ENCODE data around the gene MROH8. TPM values are rescaled to one million over a fixed set of nuclear protein-coding genes. Genes with fewer than 3 reads are reported as not detected.

Gene MROH8
- total RNA-seq, 1 donor from 2014 or later = not detected

DNA sequence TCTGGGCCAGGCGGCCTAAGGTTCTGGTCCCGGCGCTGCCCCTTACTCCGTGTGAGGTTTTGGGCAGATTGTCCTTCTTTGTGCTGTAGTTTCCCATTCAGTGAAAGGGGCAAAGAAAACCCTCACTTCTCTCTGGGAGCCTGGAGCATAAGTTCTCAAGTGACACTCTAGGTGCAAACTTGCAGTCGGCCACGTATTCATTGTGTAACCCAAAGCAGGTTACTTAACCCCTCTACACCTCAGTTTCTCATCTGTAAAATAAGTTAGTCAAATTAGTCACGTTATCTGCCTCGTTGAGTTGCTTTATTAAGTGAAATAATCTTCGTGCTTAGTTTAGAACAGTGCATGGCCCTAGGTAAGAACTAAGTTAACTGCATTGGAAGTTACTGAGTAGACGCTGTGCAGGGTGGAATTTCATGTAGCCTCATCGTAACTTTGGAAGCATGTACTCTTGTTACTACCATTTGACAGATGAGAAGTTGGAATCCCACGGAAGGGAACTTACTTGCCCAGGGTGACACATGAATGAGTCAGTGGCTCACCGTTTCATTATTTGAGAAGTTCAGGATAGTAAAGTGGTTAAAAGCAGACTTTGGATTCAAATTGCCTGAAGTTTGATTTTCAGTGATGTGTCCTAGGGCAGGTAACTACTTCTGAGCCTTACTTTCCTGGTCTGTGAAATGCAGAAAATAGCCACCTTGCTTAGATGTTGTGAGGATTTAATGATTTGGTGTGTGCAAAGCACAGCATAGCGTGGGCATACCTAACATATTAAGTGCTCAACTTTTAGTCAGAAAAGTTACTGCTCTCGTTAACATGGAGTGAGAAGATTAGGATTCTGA, 556 bp upstream of the MROH8 start:
- intact Hi-C loops (cut with DNase I) = no loop called here
- peaks cover 0 to 14% of the 10 kb centered on the region in 2 donors for H3K4me1 ChIP-seq
- H3K9me3 ChIP-seq = no peaks in the 10 kb centered on the region
- no peaks in the 10 kb centered on the region for H3K27me3 ChIP-seq
- H3K36me3 ChIP-seq = peaks cover 7 to 14% of the 10 kb centered on the region in 2 donors
- DNase-seq (ENCODE audit: low spot score in 2 of 2) = no peak
- TF ChIP-seq, protein P1, sequence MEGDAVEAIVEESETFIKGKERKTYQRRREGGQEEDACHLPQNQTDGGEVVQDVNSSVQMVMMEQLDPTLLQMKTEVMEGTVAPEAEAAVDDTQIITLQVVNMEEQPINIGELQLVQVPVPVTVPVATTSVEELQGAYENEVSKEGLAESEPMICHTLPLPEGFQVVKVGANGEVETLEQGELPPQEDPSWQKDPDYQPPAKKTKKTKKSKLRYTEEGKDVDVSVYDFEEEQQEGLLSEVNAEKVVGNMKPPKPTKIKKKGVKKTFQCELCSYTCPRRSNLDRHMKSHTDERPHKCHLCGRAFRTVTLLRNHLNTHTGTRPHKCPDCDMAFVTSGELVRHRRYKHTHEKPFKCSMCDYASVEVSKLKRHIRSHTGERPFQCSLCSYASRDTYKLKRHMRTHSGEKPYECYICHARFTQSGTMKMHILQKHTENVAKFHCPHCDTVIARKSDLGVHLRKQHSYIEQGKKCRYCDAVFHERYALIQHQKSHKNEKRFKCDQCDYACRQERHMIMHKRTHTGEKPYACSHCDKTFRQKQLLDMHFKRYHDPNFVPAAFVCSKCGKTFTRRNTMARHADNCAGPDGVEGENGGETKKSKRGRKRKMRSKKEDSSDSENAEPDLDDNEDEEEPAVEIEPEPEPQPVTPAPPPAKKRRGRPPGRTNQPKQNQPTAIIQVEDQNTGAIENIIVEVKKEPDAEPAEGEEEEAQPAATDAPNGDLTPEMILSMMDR (IDR thresholded peaks at IDR 0.05) = no peak
- peak overlapping the region; percentile 91 to 93 for H3K4me3 ChIP-seq
- H3K27ac ChIP-seq = peak overlapping the region; percentile 99

DNA sequence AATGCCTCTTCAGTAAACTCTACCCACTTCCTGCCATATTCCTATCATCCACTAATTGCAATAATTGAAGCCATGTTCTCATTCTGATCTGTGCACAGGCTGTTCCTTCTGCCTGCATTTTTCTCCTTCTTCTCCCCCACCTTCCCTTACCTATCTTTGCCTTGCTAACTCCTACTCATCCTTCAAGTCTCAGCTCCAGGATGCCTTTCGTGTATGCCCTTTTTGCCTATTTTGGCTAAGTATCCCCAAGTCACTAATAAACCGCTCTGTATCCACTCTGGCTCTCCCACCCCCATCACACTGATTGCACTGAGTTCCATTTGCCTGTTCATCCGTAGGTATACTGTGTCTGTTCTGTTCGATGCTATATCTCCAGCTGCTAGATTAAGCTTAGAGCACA, 6.5 kb downstream of the MROH8 start:
- DNase-seq (ENCODE audit: low spot score in 2 of 2) = no peak
- intact Hi-C loops (cut with DNase I) = no loop called here
- H3K27me3 ChIP-seq = no peaks in the 10 kb centered on the region
- no peak overlapping the region for H3K27ac ChIP-seq
- no peaks in the 10 kb centered on the region for H3K4me1 ChIP-seq
- H3K36me3 ChIP-seq = no peaks in the 10 kb centered on the region
- TF ChIP-seq, protein P1 (IDR thresholded peaks at IDR 0.05) = no peak
- H3K4me3 ChIP-seq = no peak overlapping the region
- no peaks in the 10 kb centered on the region for H3K9me3 ChIP-seq

DNA sequence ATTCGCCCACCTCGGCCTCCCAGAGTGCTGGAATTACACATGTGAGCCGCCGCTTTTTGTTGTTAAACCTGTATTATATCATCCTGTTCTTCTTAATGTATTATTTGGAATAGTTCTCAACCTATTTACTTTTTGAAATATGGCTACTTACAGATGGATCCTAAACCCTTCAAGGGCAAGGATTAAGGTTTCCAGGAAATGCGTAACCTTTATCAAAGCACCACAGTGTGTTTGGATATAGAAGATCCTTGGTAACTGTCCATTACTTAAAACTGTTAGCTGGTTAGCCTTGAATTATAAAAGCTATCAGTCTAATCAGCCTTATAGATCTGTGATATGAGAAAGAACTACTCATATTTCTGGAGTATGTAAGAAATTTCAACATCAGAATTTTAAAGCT, 12.5 kb downstream of the MROH8 start:
- intact Hi-C loops (cut with DNase I) = no loop called here
- no peak overlapping the region for H3K27ac ChIP-seq
- no peak for DNase-seq (ENCODE audit: low spot score in 2 of 2)
- no peaks in the 10 kb centered on the region for H3K4me1 ChIP-seq
- no peak overlapping the region for H3K4me3 ChIP-seq
- H3K9me3 ChIP-seq = no peaks in the 10 kb centered on the region
- TF ChIP-seq, protein P1 (IDR thresholded peaks at IDR 0.05) = no peak
- no peaks in the 10 kb centered on the region for H3K27me3 ChIP-seq
- H3K36me3 ChIP-seq = no peaks in the 10 kb centered on the region

DNA sequence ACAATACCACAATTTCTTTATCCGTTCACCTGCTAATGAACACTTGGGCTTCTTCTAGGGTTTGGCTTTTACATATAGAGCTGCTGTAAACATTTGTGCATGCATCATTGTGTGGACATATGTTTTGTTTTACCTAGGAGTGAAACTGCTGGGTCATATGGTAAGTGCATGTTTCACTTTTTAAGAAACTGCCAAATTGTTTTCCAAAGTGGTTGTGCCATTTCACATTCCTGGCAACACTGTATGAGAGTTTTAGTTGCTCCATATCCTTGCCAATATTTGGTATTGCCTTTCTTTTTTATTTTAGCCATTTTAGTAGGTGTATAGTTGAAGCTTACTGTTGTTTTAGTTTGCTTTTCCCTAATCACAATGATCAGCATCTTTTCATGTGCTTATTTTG, 14.3 kb downstream of the MROH8 start:
- no peak overlapping the region for H3K4me3 ChIP-seq
- intact Hi-C loops (cut with DNase I) = no loop called here

DNA sequence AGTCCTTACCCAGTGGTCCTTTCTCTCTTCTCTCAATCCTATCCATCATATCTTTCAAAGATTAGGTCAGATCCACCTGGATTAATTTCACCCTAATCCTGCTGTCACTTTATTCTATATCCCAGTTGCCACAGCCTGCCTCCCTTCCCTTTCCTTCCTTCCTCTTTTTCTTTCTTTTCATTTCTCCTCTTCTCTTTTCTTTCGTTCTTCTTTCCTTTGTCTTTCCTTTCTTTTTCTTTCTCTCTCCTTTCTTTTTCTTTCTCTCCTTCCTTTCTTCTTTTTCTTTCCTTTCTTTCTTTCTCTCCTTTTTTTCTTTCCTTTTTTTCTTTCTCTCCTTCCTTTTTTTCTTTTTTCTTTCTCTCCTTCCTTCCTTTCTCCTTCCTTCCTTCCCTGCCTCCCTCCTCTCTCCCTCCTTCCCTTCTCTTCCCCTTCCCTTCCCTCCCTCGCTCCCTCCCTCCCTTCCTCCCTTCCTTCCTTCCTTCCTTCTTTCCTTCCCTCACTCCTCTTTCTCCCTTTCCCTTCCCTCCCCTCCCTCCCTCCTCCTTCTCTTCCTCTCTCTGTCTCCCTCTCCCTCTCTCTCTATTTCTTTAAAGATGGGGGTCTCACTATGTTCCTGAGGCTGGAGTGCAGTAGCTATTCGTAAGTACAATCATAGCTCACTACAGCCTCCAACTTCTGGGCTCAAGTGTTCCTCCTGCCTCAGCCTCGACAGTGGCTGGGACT, 15.4 kb downstream of the MROH8 start:
- Histone ChIP-seq H3K9me3 (no peaks in the 10 kb centered on the region), H3K4me1 (no peaks in the 10 kb centered on the region), H3K36me3 (no peaks in the 10 kb centered on the region), H3K27ac (no peak overlapping the region), H3K4me3 (no peak overlapping the region), H3K27me3 (no peaks in the 10 kb centered on the region)
- intact Hi-C loops (cut with DNase I) = no loop called here
- TF ChIP-seq, protein P1 (IDR thresholded peaks at IDR 0.05) = no peak
- DNase-seq (ENCODE audit: low spot score in 2 of 2) = no peak

More for the DNA sequence above, 14.3 kb downstream of the MROH8 start:
- Histone ChIP-seq H3K27ac (no peak overlapping the region), H3K4me1 (no peaks in the 10 kb centered on the region), H3K9me3 (no peaks in the 10 kb centered on the region), H3K27me3 (no peaks in the 10 kb centered on the region), H3K36me3 (no peaks in the 10 kb centered on the region)
- DNase-seq (ENCODE audit: low spot score in 2 of 2) = no peak
- TF ChIP-seq, protein P1 (IDR thresholded peaks at IDR 0.05) = no peak
